ENCODE results near the gene GPER1.

DNA sequence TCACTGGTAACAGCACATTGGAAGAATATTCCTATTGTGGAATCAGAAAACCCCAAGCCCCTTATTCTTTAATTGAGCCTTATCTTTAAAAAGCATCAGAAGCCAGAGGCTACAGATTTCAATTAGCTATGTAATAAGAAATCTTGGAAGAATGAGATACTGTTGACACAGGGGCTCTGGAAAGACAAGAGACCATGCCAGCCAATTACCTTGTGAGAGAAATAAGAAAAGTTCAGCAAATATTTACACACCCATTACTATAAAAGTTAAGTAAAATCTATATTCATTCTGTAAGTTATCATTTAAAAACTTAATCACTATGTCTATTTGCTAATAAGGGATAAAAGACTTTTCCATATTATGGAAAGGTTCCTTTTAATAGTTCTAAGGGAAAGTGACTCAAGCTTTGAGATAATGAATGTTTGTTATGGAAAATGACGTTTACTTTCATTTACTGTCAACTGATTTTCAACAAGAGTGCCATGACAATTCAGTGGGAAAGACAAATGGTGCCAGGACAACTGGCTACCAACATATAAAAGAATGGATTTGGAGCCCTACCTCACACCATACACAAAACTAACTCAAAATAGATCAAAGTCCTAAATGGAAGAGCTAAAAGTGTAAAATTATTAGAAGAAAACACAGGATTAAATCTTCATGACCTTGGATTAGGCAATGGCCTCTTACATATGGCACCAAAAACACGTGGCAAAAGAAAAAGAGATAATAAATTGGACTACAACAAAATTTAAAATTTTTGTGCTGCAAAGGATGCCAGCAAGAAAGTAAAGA lies 43.8 kb downstream of the GPER1 start:
- TF ChIP-seq, protein P1, sequence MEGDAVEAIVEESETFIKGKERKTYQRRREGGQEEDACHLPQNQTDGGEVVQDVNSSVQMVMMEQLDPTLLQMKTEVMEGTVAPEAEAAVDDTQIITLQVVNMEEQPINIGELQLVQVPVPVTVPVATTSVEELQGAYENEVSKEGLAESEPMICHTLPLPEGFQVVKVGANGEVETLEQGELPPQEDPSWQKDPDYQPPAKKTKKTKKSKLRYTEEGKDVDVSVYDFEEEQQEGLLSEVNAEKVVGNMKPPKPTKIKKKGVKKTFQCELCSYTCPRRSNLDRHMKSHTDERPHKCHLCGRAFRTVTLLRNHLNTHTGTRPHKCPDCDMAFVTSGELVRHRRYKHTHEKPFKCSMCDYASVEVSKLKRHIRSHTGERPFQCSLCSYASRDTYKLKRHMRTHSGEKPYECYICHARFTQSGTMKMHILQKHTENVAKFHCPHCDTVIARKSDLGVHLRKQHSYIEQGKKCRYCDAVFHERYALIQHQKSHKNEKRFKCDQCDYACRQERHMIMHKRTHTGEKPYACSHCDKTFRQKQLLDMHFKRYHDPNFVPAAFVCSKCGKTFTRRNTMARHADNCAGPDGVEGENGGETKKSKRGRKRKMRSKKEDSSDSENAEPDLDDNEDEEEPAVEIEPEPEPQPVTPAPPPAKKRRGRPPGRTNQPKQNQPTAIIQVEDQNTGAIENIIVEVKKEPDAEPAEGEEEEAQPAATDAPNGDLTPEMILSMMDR (IDR thresholded peaks at IDR 0.05; ENCODE audit: low read length), result no peak
- TF ChIP-seq EZH2 (IDR thresholded peaks at IDR 0.05; ENCODE audit: borderline replicate concordance, low read length), result no peak
